WTC11 (cell line): Measurements from ENCODE around the gene TAS1R1. TPM values are rescaled to one million over a fixed set of nuclear protein-coding genes. Genes with fewer than 3 reads are reported as not detected.
"Not testable (repeated sequence)": the region's sequence is repeated elsewhere in the genome, so short reads cannot be mapped to it uniquely, and the experiment has no call there.

ENCODE experiments used
- ATAC-seq: fragments of 200-7000 bp; cut with Tn5 transposase; 2 replicates; pipeline ENCODE4 v1.10.0; 2021; ENCODE audit warnings: mild to moderate bottlenecking, moderate library complexity
- CTCF ChIA-PET: fragments of 300-600 bp; sonication (Branson Sonifier 250); formaldehyde crosslinking; loops from one replicate; lab custom pipeline; 2021; ENCODE audit warnings: antibody characterized with exemption; lab: Charles Lee
- POLR2A ChIA-PET: fragments of 350-600 bp; sonication (Branson Sonifier 250); formaldehyde crosslinking; loops from one replicate; lab custom pipeline; 2021; ENCODE audit warnings: antibody characterized with exemption; lab: Charles Lee
- DNase-seq: peaks from one replicate; pipeline ENCODE4 v3.0.0; 2021; ENCODE audit warnings: low spot score
- H3K27ac Mint-ChIP-seq: 2 replicates; pipeline ENCODE4 v1.8.0; 2021; ENCODE audit warnings: mixed read lengths
- H3K27me3 Mint-ChIP-seq: 2 replicates; pipeline ENCODE4 v1.8.0; 2021; ENCODE audit warnings: low read depth, mild to moderate bottlenecking, moderate library complexity, mixed read lengths
- H3K36me3 Mint-ChIP-seq: 2 replicates; pipeline ENCODE4 v1.8.0; 2021; ENCODE audit warnings: mixed read lengths
- H3K4me1 Mint-ChIP-seq: 2 replicates; pipeline ENCODE4 v1.8.0; 2022; ENCODE audit warnings: mixed read lengths
- H3K4me3 Mint-ChIP-seq: 2 replicates; pipeline ENCODE4 v1.8.0; 2021; ENCODE audit warnings: mild to moderate bottlenecking, moderate library complexity, mixed read lengths
- H3K9me3 Mint-ChIP-seq: 2 replicates; pipeline ENCODE4 v1.8.0; 2021; ENCODE audit warnings: mixed read lengths
- ATF1 ChIP-seq: sonication (generic); formaldehyde crosslinking; IDR thresholded peaks from 2 replicates; pipeline ENCODE4 v1.8.1; 2023; ENCODE audit warnings: mild to moderate bottlenecking, moderate library complexity, missing genetic modification reagents
- ELF4 ChIP-seq: sonication (generic); formaldehyde crosslinking; IDR thresholded peaks from 2 replicates; pipeline ENCODE4 v1.8.1; 2022; ENCODE audit warnings: low read depth, mild to moderate bottlenecking, moderate library complexity, missing genetic modification reagents
- FOXP1 ChIP-seq: sonication (generic); formaldehyde crosslinking; IDR thresholded peaks from 2 replicates; pipeline ENCODE4 v1.8.0; 2022; ENCODE audit warnings: missing genetic modification reagents, mild to moderate bottlenecking, moderate library complexity, borderline replicate concordance
- KAT7 ChIP-seq: sonication (generic); formaldehyde crosslinking; IDR thresholded peaks from 2 replicates; pipeline ENCODE4 v1.8.1; 2023; ENCODE audit warnings: missing genetic modification reagents, mild to moderate bottlenecking, borderline replicate concordance
- SMAD4 ChIP-seq: sonication (generic); formaldehyde crosslinking; IDR thresholded peaks from 2 replicates; pipeline ENCODE4 v1.8.0; 2022; ENCODE audit warnings: mild to moderate bottlenecking, missing genetic modification reagents
- SP1 ChIP-seq: sonication (generic); formaldehyde crosslinking; conservative IDR thresholded peaks from 2 replicates; pipeline ENCODE4 v1.8.1; 2022; ENCODE audit warnings: missing genetic modification reagents
- TEAD1 ChIP-seq: sonication (generic); formaldehyde crosslinking; IDR thresholded peaks from 2 replicates; pipeline ENCODE4 v1.8.0; 2022; ENCODE audit warnings: mild to moderate bottlenecking, missing genetic modification reagents
- ZNF121 ChIP-seq: sonication (generic); formaldehyde crosslinking; IDR thresholded peaks from 2 replicates; pipeline ENCODE4 v1.8.0; 2023; ENCODE audit warnings: missing genetic modification reagents
- ZNF317 ChIP-seq: sonication (generic); formaldehyde crosslinking; IDR thresholded peaks from 2 replicates; pipeline ENCODE4 v1.8.1; 2023; ENCODE audit warnings: low read depth, mild to moderate bottlenecking, moderate library complexity, missing genetic modification reagents, borderline replicate concordance
- ZNF671 ChIP-seq: fragments of 250-450 bp; sonication (Bioruptor Pico); IDR thresholded peaks from 2 replicates; pipeline ENCODE4 v1.8.0; 2021; ENCODE audit warnings: mild to moderate bottlenecking
- total RNA-seq: library from RNA; stranded (reverse); gene quantifications from 3 replicates; pipeline ENCODE4 v1.2.3, GENCODE V29; 2021
- TF ChIP-seq, protein P1 (sequence below): sonication (generic); formaldehyde crosslinking; IDR thresholded peaks from 2 replicates; pipeline ENCODE4 v1.8.1; 2023; ENCODE audit warnings: mild to moderate bottlenecking, moderate library complexity, missing genetic modification reagents
- TF ChIP-seq, protein P2 (sequence below): fragments of 200-600 bp; IDR thresholded peaks from 2 replicates; pipeline ENCODE4 v1.8.0; 2022; ENCODE audit warnings: antibody characterized with exemption
- TF ChIP-seq, protein P3 (sequence below): sonication (generic); formaldehyde crosslinking; conservative IDR thresholded peaks from 2 replicates; pipeline ENCODE4 v1.8.1; 2023; ENCODE audit warnings: mild to moderate bottlenecking, low read depth, missing genetic modification reagents, moderate library complexity

TAS1R1 gene
- total RNA-seq, 1 experiment from 2014 or later, result 0.11 TPM

DNA sequence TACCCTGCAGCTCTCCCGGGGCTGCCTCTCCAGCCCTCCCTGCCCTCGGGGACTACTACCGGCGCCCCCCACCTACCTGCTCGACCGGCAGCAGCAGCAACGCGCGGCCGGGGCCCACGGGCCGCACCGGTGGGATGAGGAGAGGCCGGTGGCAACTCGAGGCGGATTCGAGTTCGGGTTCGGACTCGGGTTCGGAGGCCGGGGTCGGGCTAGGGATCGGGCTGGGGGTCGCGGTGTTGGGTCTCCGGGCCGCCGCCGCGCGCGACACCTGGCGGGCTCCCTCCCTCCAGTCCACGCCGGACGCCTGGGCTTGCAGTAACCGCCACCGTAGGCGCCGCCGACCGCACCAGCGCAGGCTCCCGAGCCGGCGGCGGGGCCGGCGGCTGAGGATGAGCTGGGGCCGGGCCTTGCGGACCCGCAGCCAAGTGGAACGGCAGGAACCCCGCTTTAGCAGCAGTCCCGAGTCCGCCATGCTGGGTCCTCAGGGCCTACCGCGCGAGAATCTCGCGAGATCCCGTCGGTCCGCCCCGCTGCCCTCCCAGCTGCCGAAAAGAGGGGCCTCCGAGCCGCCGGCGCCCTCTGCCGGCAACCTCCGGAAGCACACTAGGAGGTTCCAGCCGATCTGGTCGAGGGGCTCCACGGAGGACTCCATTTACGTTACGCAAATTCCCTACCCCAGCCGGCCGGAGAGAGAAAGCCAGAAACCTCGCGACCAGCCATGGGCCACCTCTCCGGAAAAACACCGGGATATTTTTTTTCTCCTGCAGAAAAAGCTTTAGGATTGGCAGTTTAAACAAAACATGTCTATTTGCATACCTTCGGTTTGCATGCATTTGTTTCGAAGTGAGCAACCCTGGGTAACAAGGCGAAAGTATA, 838 bp upstream of the TAS1R1 start, which contains the start of gene NOL9 (continued):
- TF ChIP-seq ELF4 (CRISPR knock-in tag) (0 out of 2 replicates have a peak, but pooled peaks have one; percentile 44), FOXP1 (CRISPR knock-in tag) (peak; percentile 47; the same call in 1 of the 2 replicates), ATF1 (0 out of 2 replicates have a peak, but pooled peaks have one; percentile 18)
- TF ChIP-seq, protein P1, sequence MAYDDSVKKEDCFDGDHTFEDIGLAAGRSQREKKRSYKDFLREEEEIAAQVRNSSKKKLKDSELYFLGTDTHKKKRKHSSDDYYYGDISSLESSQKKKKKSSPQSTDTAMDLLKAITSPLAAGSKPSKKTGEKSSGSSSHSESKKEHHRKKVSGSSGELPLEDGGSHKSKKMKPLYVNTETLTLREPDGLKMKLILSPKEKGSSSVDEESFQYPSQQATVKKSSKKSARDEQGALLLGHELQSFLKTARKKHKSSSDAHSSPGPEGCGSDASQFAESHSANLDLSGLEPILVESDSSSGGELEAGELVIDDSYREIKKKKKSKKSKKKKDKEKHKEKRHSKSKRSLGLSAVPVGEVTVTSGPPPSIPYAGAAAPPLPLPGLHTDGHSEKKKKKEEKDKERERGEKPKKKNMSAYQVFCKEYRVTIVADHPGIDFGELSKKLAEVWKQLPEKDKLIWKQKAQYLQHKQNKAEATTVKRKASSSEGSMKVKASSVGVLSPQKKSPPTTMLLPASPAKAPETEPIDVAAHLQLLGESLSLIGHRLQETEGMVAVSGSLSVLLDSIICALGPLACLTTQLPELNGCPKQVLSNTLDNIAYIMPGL (CRISPR knock-in tag), result peak; percentile 94
- TF ChIP-seq, protein P2, sequence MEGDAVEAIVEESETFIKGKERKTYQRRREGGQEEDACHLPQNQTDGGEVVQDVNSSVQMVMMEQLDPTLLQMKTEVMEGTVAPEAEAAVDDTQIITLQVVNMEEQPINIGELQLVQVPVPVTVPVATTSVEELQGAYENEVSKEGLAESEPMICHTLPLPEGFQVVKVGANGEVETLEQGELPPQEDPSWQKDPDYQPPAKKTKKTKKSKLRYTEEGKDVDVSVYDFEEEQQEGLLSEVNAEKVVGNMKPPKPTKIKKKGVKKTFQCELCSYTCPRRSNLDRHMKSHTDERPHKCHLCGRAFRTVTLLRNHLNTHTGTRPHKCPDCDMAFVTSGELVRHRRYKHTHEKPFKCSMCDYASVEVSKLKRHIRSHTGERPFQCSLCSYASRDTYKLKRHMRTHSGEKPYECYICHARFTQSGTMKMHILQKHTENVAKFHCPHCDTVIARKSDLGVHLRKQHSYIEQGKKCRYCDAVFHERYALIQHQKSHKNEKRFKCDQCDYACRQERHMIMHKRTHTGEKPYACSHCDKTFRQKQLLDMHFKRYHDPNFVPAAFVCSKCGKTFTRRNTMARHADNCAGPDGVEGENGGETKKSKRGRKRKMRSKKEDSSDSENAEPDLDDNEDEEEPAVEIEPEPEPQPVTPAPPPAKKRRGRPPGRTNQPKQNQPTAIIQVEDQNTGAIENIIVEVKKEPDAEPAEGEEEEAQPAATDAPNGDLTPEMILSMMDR, result peak; percentile 87

DNA sequence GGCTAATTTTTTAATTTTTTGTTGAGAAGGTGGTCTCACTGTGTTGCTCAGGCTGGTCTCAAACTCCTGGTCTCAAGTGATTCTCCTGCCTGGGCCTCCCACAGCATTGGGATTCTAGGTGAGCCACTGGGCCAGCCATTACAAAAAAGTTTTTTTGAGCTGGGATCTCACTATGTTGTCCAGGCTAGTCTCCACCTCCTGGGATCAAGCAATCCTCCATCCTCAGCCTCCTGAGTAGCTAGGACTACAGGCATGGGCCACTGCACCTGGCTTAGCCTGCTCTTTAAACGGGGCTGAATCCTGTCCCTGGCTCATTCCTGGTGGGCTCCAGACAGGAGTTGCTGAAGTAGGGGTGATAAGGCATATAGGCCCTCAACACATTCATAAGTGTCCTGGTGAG, 2.5 kb downstream of the TAS1R1 start:
- POLR2A ChIA-PET, result no interaction called here
- H3K27me3 Mint-ChIP-seq, result peaks cover 6% of the 10 kb centered on the region; the same call in 1 of the 2 replicates
- peaks cover 12% of the 10 kb centered on the region for H3K4me1 Mint-ChIP-seq
- H3K4me3 Mint-ChIP-seq, result no peak overlapping the region
- TF ChIP-seq ZNF121 (peak; percentile 39; the same call in 1 of the 2 replicates), SP1 (CRISPR knock-in tag) (no peak)
- H3K27ac Mint-ChIP-seq, result no peak overlapping the region
- DNase-seq, result no peak
- H3K36me3 Mint-ChIP-seq, result no peaks in the 10 kb centered on the region
- ATAC-seq, result no peak
- H3K9me3 Mint-ChIP-seq, result peaks cover 5% of the 10 kb centered on the region
- CTCF ChIA-PET, result no interaction called here

DNA sequence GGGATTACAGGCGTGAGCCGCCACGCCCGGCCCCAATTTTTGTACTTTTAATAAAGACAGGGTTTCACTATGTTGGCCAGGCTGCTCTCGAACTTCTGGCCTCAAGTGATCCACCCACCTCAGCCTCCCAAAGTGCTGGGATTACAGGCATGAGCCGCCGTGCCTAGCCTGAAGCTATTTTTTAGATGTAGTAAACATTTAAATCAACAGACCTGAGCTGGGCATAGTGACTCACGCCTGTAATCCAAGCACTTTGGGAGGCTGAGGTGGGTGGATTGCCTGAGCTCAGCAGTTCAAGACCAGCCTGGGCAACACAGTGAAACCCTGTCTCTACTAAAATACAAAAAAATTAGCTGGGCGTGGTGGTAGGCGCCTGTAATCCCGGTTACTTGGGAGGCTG, 4.1 kb downstream of the TAS1R1 start:
- not testable (repeated sequence) for ATAC-seq, H3K4me3 Mint-ChIP-seq, H3K27me3 Mint-ChIP-seq, DNase-seq, H3K4me1 Mint-ChIP-seq, H3K27ac Mint-ChIP-seq, H3K36me3 Mint-ChIP-seq, H3K9me3 Mint-ChIP-seq
- POLR2A ChIA-PET, result interaction anchor here (0.7 kb wide), 1 partner anchor 21 kb away, joined by 3 read pairs; the partner anchor contains the start of gene ZBTB48
- CTCF ChIA-PET, result interaction anchor here (0.7 kb wide), 1 partner anchor 76 kb away, joined by 3 read pairs; no protein-coding TSS in a partner anchor

DNA sequence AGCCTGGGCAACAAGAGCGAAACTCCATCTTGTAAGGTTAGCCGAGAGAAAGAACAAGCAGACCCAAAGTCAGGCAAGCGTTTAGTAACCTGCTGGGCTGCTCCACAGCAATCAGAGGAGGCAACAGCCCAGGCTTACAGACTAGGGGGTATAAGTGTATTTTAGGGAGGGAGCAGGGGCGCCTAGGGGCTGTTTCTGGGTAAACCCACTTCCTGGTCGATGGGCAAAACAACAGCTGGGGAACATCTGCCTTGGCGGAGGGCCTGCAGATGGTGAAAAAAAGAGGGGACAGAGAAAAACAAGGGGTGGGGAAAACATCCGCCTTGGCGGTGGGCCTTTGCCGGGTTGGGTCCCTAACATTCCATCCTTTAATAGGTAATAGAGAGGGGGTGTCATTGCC, 5.2 kb downstream of the TAS1R1 start:
- H3K9me3 Mint-ChIP-seq, result peaks cover 5% of the 10 kb centered on the region
- CTCF ChIA-PET, result interaction anchor here (0.8 kb wide), 1 partner anchor 86 kb away, joined by 4 read pairs; no protein-coding TSS in a partner anchor
- TF ChIP-seq TEAD1 (CRISPR knock-in tag) (no peak), ZNF317 (CRISPR knock-in tag) (no peak)

DNA sequence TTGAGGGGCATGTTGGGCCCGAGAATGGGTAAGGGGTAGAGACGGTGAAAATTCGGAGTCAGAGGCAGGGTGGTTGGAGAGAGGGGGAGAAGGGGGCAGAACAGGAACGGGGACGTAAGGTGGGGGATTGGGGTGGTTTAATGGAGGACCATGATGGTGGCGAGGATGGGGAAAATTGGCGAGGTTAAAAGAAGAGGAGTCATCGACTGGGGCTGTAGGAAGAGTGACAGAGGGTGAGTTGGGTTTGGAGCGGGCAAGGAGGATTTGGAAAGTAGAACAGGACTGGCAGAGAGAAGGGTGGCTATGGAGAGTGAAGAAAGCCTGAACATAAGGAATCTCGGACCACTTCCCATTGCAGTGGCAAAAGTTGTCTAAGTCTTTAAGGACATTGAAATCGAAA, 13.9 kb downstream of the TAS1R1 start:
- DNase-seq (no peak), ATAC-seq (no peak)
- no peak overlapping the region for H3K27ac Mint-ChIP-seq
- ChIA-PET CTCF (no interaction called here), POLR2A (no interaction called here)
- peaks cover 6% of the 10 kb centered on the region for H3K9me3 Mint-ChIP-seq
- TF ChIP-seq KAT7, result no peak
- TF ChIP-seq ZNF671, result no peak
- TF ChIP-seq, protein P3, sequence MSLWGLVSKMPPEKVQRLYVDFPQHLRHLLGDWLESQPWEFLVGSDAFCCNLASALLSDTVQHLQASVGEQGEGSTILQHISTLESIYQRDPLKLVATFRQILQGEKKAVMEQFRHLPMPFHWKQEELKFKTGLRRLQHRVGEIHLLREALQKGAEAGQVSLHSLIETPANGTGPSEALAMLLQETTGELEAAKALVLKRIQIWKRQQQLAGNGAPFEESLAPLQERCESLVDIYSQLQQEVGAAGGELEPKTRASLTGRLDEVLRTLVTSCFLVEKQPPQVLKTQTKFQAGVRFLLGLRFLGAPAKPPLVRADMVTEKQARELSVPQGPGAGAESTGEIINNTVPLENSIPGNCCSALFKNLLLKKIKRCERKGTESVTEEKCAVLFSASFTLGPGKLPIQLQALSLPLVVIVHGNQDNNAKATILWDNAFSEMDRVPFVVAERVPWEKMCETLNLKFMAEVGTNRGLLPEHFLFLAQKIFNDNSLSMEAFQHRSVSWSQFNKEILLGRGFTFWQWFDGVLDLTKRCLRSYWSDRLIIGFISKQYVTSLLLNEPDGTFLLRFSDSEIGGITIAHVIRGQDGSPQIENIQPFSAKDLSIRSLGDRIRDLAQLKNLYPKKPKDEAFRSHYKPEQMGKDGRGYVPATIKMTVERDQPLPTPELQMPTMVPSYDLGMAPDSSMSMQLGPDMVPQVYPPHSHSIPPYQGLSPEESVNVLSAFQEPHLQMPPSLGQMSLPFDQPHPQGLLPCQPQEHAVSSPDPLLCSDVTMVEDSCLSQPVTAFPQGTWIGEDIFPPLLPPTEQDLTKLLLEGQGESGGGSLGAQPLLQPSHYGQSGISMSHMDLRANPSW (CRISPR knock-in tag), result no peak
- no peak for TF ChIP-seq SMAD4 (CRISPR knock-in tag)
- H3K4me1 Mint-ChIP-seq, result no peaks in the 10 kb centered on the region
- no peak overlapping the region for H3K4me3 Mint-ChIP-seq
- no peaks in the 10 kb centered on the region for H3K36me3 Mint-ChIP-seq
- peaks cover 31% of the 10 kb centered on the region for H3K27me3 Mint-ChIP-seq

More for the DNA sequence above, 5.2 kb downstream of the TAS1R1 start:
- no peaks in the 10 kb centered on the region for H3K36me3 Mint-ChIP-seq
- no peaks in the 10 kb centered on the region for H3K4me1 Mint-ChIP-seq
- DNase-seq (no peak), ATAC-seq (no peak)
- no peak overlapping the region for H3K27ac Mint-ChIP-seq
- no peak overlapping the region for H3K4me3 Mint-ChIP-seq
- peaks cover 6% of the 10 kb centered on the region; the same call in 1 of the 2 replicates for H3K27me3 Mint-ChIP-seq
- POLR2A ChIA-PET, result no interaction called here
